ENCODE measurements around the gene DHX40. TPM values are rescaled to one million over a fixed set of nuclear protein-coding genes. Genes with fewer than 3 reads are reported as not detected.
"Not testable (repeated sequence)": the region's sequence is repeated elsewhere in the genome, so short reads cannot be mapped to it uniquely, and the experiment has no call there.

Gene DHX40
- total RNA-seq, 1 experiment from 2014 or later = 38.9 TPM

GRCh38 chr17:59565959-59566324 is 532 bp downstream of the DHX40 start:
- Histone ChIP-seq H3K9me3 (ENCODE audit: insufficient read depth, low read depth) (no peaks in the 10 kb centered on the region; the same call in 1 of the 2 replicates), H3K27ac (no peak overlapping the region; the same call in 1 of the 2 replicates), H3K4me2 (peak overlapping the region; percentile 78), H3K79me2 (ENCODE audit: low read depth) (peaks cover 22% of the 10 kb centered on the region), H3K9me2 (ENCODE audit: insufficient read depth) (no peaks in the 10 kb centered on the region), H3K4me3 (peak overlapping the region; percentile 90), H2AFZ (peak overlapping the region; percentile 100), H3K27me3 (ENCODE audit: insufficient read depth, low read depth) (no peaks in the 10 kb centered on the region), H3K4me1 (replicated peaks; ENCODE audit: insufficient read depth) (peaks cover 9% of the 10 kb centered on the region; the same call in 1 of the 2 replicates), H3K36me3 (ENCODE audit: low read depth) (peaks cover 4% of the 10 kb centered on the region; the same call in 1 of the 2 replicates), H4K20me1 (ENCODE audit: insufficient read depth) (peaks cover 9% of the 10 kb centered on the region), H3F3A (ENCODE audit: insufficient read depth, low read depth) (0 out of 2 replicates have a peak, but pooled peaks cover 5% of the 10 kb centered on the region)
- TF ChIP-seq CTCF (conservative IDR thresholded peaks at IDR 0.05) = no peak
- TF ChIP-seq EZH2 (IDR thresholded peaks at IDR 0.05; ENCODE audit: low read depth) = no peak
- peak; percentile 40 to 75 for DNase-seq
- POLR2A ChIA-PET (ENCODE audit: unreplicated experiment) = interaction anchor here (0.6 kb wide), 1 partner anchor 70 kb away, joined by 4 read pairs; no protein-coding TSS in a partner anchor
- CTCF ChIA-PET = no interaction called here
- TSS peak; percentile 69 for BruUV-seq (replicated peaks)
- intact Hi-C loops (cut with micrococcal nuclease; ENCODE audit: unreplicated experiment) = no loop called here

GRCh38 chr17:59569151-59569550 is 3.7 kb downstream of the DHX40 start:
- CTCF ChIA-PET = interaction anchor here (0.7 kb wide), 1 partner anchor 104 kb away, joined by 3 read pairs; no protein-coding TSS in a partner anchor
- H3K4me2 ChIP-seq; POLR2A ChIA-PET (ENCODE audit: unreplicated experiment); H3K27ac ChIP-seq; H3K4me3 ChIP-seq; H2AFZ ChIP-seq; H3F3A ChIP-seq (ENCODE audit: insufficient read depth, low read depth); H3K9me2 ChIP-seq (ENCODE audit: insufficient read depth); H3K9me3 ChIP-seq (ENCODE audit: insufficient read depth, low read depth); H3K27me3 ChIP-seq (ENCODE audit: insufficient read depth, low read depth); DNase-seq; intact Hi-C loops (cut with micrococcal nuclease; ENCODE audit: unreplicated experiment); H3K4me1 ChIP-seq (replicated peaks; ENCODE audit: insufficient read depth); H4K20me1 ChIP-seq (ENCODE audit: insufficient read depth); BruUV-seq (replicated peaks): not testable (repeated sequence)
- Histone ChIP-seq H3K36me3 (ENCODE audit: low read depth) (peaks cover 11% of the 10 kb centered on the region; the same call in 1 of the 2 replicates), H3K79me2 (ENCODE audit: low read depth) (peaks cover 22% of the 10 kb centered on the region)

GRCh38 chr17:59572301-59572924 is 7.0 kb downstream of the DHX40 start:
- ChIA-PET POLR2A (ENCODE audit: unreplicated experiment) (interaction anchor here (0.7 kb wide), 1 partner anchor 534 kb away, joined by 4 read pairs; no protein-coding TSS in a partner anchor), CTCF (no interaction called here)
- intact Hi-C loops (cut with micrococcal nuclease; ENCODE audit: unreplicated experiment) = no loop called here
- H3K36me3 ChIP-seq (ENCODE audit: low read depth) = peaks cover 11% of the 10 kb centered on the region; the same call in 1 of the 2 replicates
- no peak overlapping the region for H3K4me3 ChIP-seq
- no peaks in the 10 kb centered on the region for H3K9me2 ChIP-seq (ENCODE audit: insufficient read depth)
- no peaks in the 10 kb centered on the region for H3F3A ChIP-seq (ENCODE audit: insufficient read depth, low read depth)
- TF ChIP-seq EZH2 (IDR thresholded peaks at IDR 0.05; ENCODE audit: low read depth) (no peak), CTCF (conservative IDR thresholded peaks at IDR 0.05) (no peak)
- no peaks in the 10 kb centered on the region; the same call in 1 of the 2 replicates for H3K9me3 ChIP-seq (ENCODE audit: insufficient read depth, low read depth)
- H4K20me1 ChIP-seq (ENCODE audit: insufficient read depth) = peaks cover 4% of the 10 kb centered on the region; the same call in 1 of the 2 replicates
- no peak overlapping the region for H3K4me2 ChIP-seq
- BruUV-seq (replicated peaks) = no TSS peak
- no peak for DNase-seq
- H3K27me3 ChIP-seq (ENCODE audit: insufficient read depth, low read depth) = no peaks in the 10 kb centered on the region
- H3K27ac ChIP-seq = peak overlapping the region; percentile 29; the same call in 1 of the 2 replicates
- no peaks in the 10 kb centered on the region for H3K4me1 ChIP-seq (replicated peaks; ENCODE audit: insufficient read depth)
- H3K79me2 ChIP-seq (ENCODE audit: low read depth) = peaks cover 3% of the 10 kb centered on the region; the same call in 1 of the 2 replicates
- H2AFZ ChIP-seq = no peak overlapping the region

GRCh38 chr17:59584168-59584567 is 18.8 kb downstream of the DHX40 start:
- BruUV-seq (replicated peaks); intact Hi-C loops (cut with micrococcal nuclease; ENCODE audit: unreplicated experiment); DNase-seq: not testable (repeated sequence)

More at GRCh38 chr17:59584168-59584567, 18.8 kb downstream of the DHX40 start:
- H4K20me1 ChIP-seq (ENCODE audit: insufficient read depth); H3K4me1 ChIP-seq (replicated peaks; ENCODE audit: insufficient read depth); POLR2A ChIA-PET (ENCODE audit: unreplicated experiment); H3F3A ChIP-seq (ENCODE audit: insufficient read depth, low read depth); H2AFZ ChIP-seq; H3K27me3 ChIP-seq (ENCODE audit: insufficient read depth, low read depth); H3K27ac ChIP-seq; CTCF ChIA-PET; H3K9me2 ChIP-seq (ENCODE audit: insufficient read depth); H3K4me3 ChIP-seq; H3K79me2 ChIP-seq (ENCODE audit: low read depth); H3K9me3 ChIP-seq (ENCODE audit: insufficient read depth, low read depth); H3K36me3 ChIP-seq (ENCODE audit: low read depth); H3K4me2 ChIP-seq: not testable (repeated sequence)

All from PC-9 (cell line).